Keratinocyte (primary cell): ENCODE measurements around the gene SHC3.

Source experiments
- EZH2 ChIP-seq: IDR thresholded peaks from one replicate; pipeline ENCODE4 v1.6.1; 2012; ENCODE audit warnings: inconsistent platforms, mild to moderate bottlenecking, low read length, moderate library complexity
- TF ChIP-seq, protein P1 (sequence below), 3 experiments: IDR thresholded peaks in 1 of 3; conservative IDR thresholded peaks in 1 of 3; optimal IDR thresholded peaks in 1 of 3; 2 replicates in 2 of 3; 3 replicates in 1 of 3; pipeline versions ENCODE3 to v1.5.1; 2011; ENCODE audit warnings: low read length in 3 of 3, mild to moderate bottlenecking in 3 of 3, moderate library complexity in 2 of 3, control low read depth in 1 of 3, inconsistent platforms in 1 of 3; ENCODE audit not compliant: insufficient read depth in 2 of 3; ENCODE audit errors: extremely low read depth in 1 of 3

DNA sequence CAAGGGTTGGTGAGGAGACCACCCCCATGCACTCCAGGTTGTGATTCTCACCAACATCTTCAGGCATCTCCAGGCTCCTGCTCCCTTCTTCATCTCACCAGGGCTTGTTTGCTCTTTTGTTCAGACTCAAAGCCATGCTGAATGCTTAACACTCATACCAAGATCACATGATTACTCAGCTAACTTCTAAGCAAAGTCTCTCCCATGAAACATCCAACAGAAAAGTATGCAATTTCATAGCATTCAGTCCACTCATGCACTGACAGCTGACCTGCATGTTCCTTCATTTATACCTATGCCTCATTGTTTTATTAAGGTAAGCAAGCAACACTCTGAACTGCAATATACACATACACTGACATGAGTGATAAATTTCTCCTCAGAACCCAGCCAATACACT, 69.0 kb downstream of the SHC3 start:
- TF ChIP-seq, protein P1, sequence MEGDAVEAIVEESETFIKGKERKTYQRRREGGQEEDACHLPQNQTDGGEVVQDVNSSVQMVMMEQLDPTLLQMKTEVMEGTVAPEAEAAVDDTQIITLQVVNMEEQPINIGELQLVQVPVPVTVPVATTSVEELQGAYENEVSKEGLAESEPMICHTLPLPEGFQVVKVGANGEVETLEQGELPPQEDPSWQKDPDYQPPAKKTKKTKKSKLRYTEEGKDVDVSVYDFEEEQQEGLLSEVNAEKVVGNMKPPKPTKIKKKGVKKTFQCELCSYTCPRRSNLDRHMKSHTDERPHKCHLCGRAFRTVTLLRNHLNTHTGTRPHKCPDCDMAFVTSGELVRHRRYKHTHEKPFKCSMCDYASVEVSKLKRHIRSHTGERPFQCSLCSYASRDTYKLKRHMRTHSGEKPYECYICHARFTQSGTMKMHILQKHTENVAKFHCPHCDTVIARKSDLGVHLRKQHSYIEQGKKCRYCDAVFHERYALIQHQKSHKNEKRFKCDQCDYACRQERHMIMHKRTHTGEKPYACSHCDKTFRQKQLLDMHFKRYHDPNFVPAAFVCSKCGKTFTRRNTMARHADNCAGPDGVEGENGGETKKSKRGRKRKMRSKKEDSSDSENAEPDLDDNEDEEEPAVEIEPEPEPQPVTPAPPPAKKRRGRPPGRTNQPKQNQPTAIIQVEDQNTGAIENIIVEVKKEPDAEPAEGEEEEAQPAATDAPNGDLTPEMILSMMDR (optimal IDR thresholded peaks at IDR 0.05 in 1 of 3, IDR thresholded peaks at IDR 0.05 in 1 of 3, conservative IDR thresholded peaks at IDR 0.05 in 1 of 3; ENCODE audit: extremely low read depth in 1 of 3, insufficient read depth in 2 of 3, low read length in 3 of 3): no peak
- no peak for TF ChIP-seq EZH2
